Astrocyte (in vitro differentiated cells and primary cell): ENCODE data around the gene CFAP57. TPM values are rescaled to one million over a fixed set of nuclear protein-coding genes. Genes with fewer than 3 reads are reported as not detected.

ENCODE experiments used
- DNase-seq: peaks from one replicate; pipeline ENCODE4 v3.0.0-alpha.2; 2010; ENCODE audit warnings: low read depth
- FAIRE-seq: peaks from 2 replicates; lab custom pipeline; 2011; peaks lifted over from hg19 to GRCh38; lab: Jason Lieb, UNC
- H2AFZ ChIP-seq: 2 replicates; pipeline ENCODE4 v1.6.0; 2012; ENCODE audit warnings: low read depth, low read length, inconsistent platforms
- H3K27ac ChIP-seq: 2 replicates; pipeline ENCODE4 v1.5.1; 2011; ENCODE audit warnings: low read depth, low read length, inconsistent platforms
- H3K27me3 ChIP-seq: 2 replicates; pipeline ENCODE4 v1.6.0; 2011; ENCODE audit warnings: low read length, inconsistent platforms; ENCODE audit not compliant: insufficient read depth
- H3K36me3 ChIP-seq: 2 replicates; pipeline ENCODE4 v1.5.1; 2011; ENCODE audit warnings: low read length, inconsistent platforms; ENCODE audit not compliant: insufficient read depth
- H3K4me1 ChIP-seq: 2 replicates; pipeline ENCODE4 v1.5.1; 2011; ENCODE audit warnings: low read length, inconsistent platforms; ENCODE audit not compliant: insufficient read depth
- H3K4me2 ChIP-seq: 2 replicates; pipeline ENCODE4 v1.6.0; 2012; ENCODE audit warnings: low read length, inconsistent platforms
- H3K4me3 ChIP-seq: 2 replicates; pipeline ENCODE4 v1.5.1; 2011; ENCODE audit warnings: low read depth, mild to moderate bottlenecking, low read length, inconsistent platforms; ENCODE audit not compliant: insufficient read depth
- H3K79me2 ChIP-seq: 2 replicates; pipeline ENCODE4 v1.6.0; 2012; ENCODE audit warnings: mild to moderate bottlenecking, low read length, inconsistent platforms; ENCODE audit not compliant: insufficient read depth
- H3K9ac ChIP-seq: 2 replicates; pipeline ENCODE4 v1.6.0; 2012; ENCODE audit warnings: mild to moderate bottlenecking, low read length, inconsistent platforms
- H3K9me3 ChIP-seq: 2 replicates; pipeline ENCODE4 v1.5.1; 2012; ENCODE audit warnings: low read depth, mild to moderate bottlenecking, low read length, inconsistent platforms; ENCODE audit not compliant: insufficient read depth
- H4K20me1 ChIP-seq: 2 replicates; pipeline ENCODE4 v1.6.0; 2012; ENCODE audit warnings: low read length, inconsistent platforms; ENCODE audit not compliant: insufficient read depth
- H3K27ac Mint-ChIP-seq: one replicate; pipeline ENCODE4 v1.8.0; 2021; ENCODE audit warnings: mild to moderate bottlenecking, mixed read lengths; ENCODE audit not compliant: unreplicated experiment
- H3K27me3 Mint-ChIP-seq: one replicate; pipeline ENCODE4 v1.8.0; 2021; ENCODE audit warnings: low read depth, mixed read lengths; ENCODE audit not compliant: unreplicated experiment
- H3K36me3 Mint-ChIP-seq: one replicate; pipeline ENCODE4 v1.8.0; 2021; ENCODE audit warnings: low read depth, mixed read lengths; ENCODE audit not compliant: unreplicated experiment
- H3K4me1 Mint-ChIP-seq: one replicate; pipeline ENCODE4 v1.8.0; 2021; ENCODE audit warnings: low read depth, mixed read lengths; ENCODE audit not compliant: unreplicated experiment
- H3K4me3 Mint-ChIP-seq: one replicate; pipeline ENCODE4 v1.8.0; 2021; ENCODE audit warnings: mild to moderate bottlenecking, moderate library complexity, mixed read lengths; ENCODE audit not compliant: unreplicated experiment
- H3K9me3 Mint-ChIP-seq: one replicate; pipeline ENCODE4 v1.8.0; 2021; ENCODE audit warnings: mild to moderate bottlenecking, mixed read lengths; ENCODE audit not compliant: unreplicated experiment
- CTCF ChIP-seq: IDR thresholded peaks from 2 replicates; pipeline ENCODE4 v1.5.1; 2011; ENCODE audit warnings: low read depth, mild to moderate bottlenecking, inconsistent platforms, low read length, moderate library complexity; ENCODE audit not compliant: insufficient read depth
- EZH2 ChIP-seq: IDR thresholded peaks from 2 replicates; pipeline ENCODE4 v1.6.1; 2012; ENCODE audit warnings: mild to moderate bottlenecking, low read length, inconsistent platforms; ENCODE audit not compliant: insufficient read depth
- total RNA-seq: library from RNA; stranded (reverse); gene quantifications from 2 replicates; pipeline ENCODE4 v1.2.1, GENCODE V29; 2021

CFAP57 gene
- total RNA-seq, 1 donor from 2014 or later = 0.18 TPM

GRCh38 chr1:43238991-43239469, 66.9 kb downstream of the CFAP57 start:
- Histone ChIP-seq H3K27me3 (no peaks in the 10 kb centered on the region), H3K79me2 (no peaks in the 10 kb centered on the region), H3K4me3 (no peak overlapping the region), H3K9me3 (no peaks in the 10 kb centered on the region), H3K27ac (no peak overlapping the region), H3K4me1 (no peaks in the 10 kb centered on the region), H3K4me2 (no peak overlapping the region), H3K9ac (no peak overlapping the region), H2AFZ (no peak overlapping the region), H4K20me1 (no peaks in the 10 kb centered on the region), H3K36me3 (no peaks in the 10 kb centered on the region)
- Mint-ChIP-seq H3K36me3 (no peaks in the 10 kb centered on the region), H3K9me3 (peaks cover 5% of the 10 kb centered on the region), H3K27me3 (peaks cover 10% of the 10 kb centered on the region), H3K27ac (no peak overlapping the region), H3K4me3 (no peak overlapping the region), H3K4me1 (peaks cover 3% of the 10 kb centered on the region)
- no peak for TF ChIP-seq EZH2
- no peak for FAIRE-seq
- DNase-seq = no peak

- Histone ChIP-seq H3K27ac (no peak overlapping the region), H3K4me2 (no peak overlapping the region), H3K79me2 (no peaks in the 10 kb centered on the region), H3K9ac (no peak overlapping the region), H3K9me3 (no peaks in the 10 kb centered on the region), H3K4me1 (no peaks in the 10 kb centered on the region), H2AFZ (no peak overlapping the region), H3K36me3 (no peaks in the 10 kb centered on the region), H3K27me3 (no peaks in the 10 kb centered on the region), H3K4me3 (no peak overlapping the region), H4K20me1 (no peaks in the 10 kb centered on the region)
- no peak for DNase-seq
- Mint-ChIP-seq H3K27me3 (peaks cover 10% of the 10 kb centered on the region), H3K9me3 (peaks cover 6% of the 10 kb centered on the region), H3K36me3 (no peaks in the 10 kb centered on the region), H3K27ac (no peak overlapping the region), H3K4me1 (peaks cover 3% of the 10 kb centered on the region), H3K4me3 (no peak overlapping the region)
- TF ChIP-seq EZH2 = no peak
- TF ChIP-seq CTCF = no peak
- no peak for FAIRE-seq
These were observed 67.4 kb downstream of the CFAP57 start for GRCh38 chr1:43239484-43239883.

- Mint-ChIP-seq H3K4me1 (peaks cover 3% of the 10 kb centered on the region), H3K27ac (no peak overlapping the region), H3K27me3 (peaks cover 5% of the 10 kb centered on the region), H3K36me3 (no peaks in the 10 kb centered on the region), H3K4me3 (no peak overlapping the region), H3K9me3 (peaks cover 12% of the 10 kb centered on the region)
- Histone ChIP-seq H3K27ac (no peak overlapping the region), H3K79me2 (no peaks in the 10 kb centered on the region), H3K27me3 (no peaks in the 10 kb centered on the region), H2AFZ (no peak overlapping the region), H3K9ac (no peak overlapping the region), H3K4me1 (no peaks in the 10 kb centered on the region), H4K20me1 (no peaks in the 10 kb centered on the region), H3K4me3 (no peak overlapping the region), H3K9me3 (no peaks in the 10 kb centered on the region), H3K4me2 (no peak overlapping the region), H3K36me3 (no peaks in the 10 kb centered on the region)
- DNase-seq (peak; percentile 51), FAIRE-seq (no peak)
- no peak for TF ChIP-seq CTCF
- TF ChIP-seq EZH2 = no peak
These were observed 69.3 kb downstream of the CFAP57 start for GRCh38 chr1:43241413-43241836.
